Suprapubic skin (tissue), 4 donors: ENCODE data around the gene ASB9. TPM values are rescaled to one million over a fixed set of nuclear protein-coding genes. Genes with fewer than 3 reads are reported as not detected.
A peak's percentile ranks its signal among the peaks of the same experiment; 100 is the strongest.

Experiments used
- DNase-seq, 2 donors: peaks; one replicate each; pipeline ENCODE4 v3.0.0-alpha.2; 2019; ENCODE audit warnings: low spot score in 2 of 2
- H3K27ac ChIP-seq: fragments of 200-600 bp; sonication (generic); one replicate; pipeline ENCODE4 v1.5.1; 2019
- H3K27me3 ChIP-seq: fragments of 200-600 bp; sonication (generic); one replicate; pipeline ENCODE4 v1.5.1; 2019
- H3K36me3 ChIP-seq: fragments of 200-600 bp; sonication (generic); one replicate; pipeline ENCODE4 v1.5.1; 2019
- H3K4me1 ChIP-seq: fragments of 200-600 bp; sonication (generic); one replicate; pipeline ENCODE4 v1.5.1; 2019
- H3K4me3 ChIP-seq: fragments of 200-600 bp; sonication (generic); one replicate; pipeline ENCODE4 v1.5.1; 2019; ENCODE audit warnings: mild to moderate bottlenecking
- H3K9me3 ChIP-seq: fragments of 200-600 bp; sonication (generic); one replicate; pipeline ENCODE4 v1.5.1; 2019
- EP300 ChIP-seq: sonication (generic); formaldehyde crosslinking; IDR thresholded peaks from one replicate; pipeline ENCODE4 v1.6.1; 2017; ENCODE audit warnings: antibody characterized with exemption
- POLR2A ChIP-seq, 2 donors: fragments of 450-650 bp; IDR thresholded peaks; one replicate each; pipeline ENCODE4 v1.6.1; 2017; ENCODE audit warnings: antibody characterized with exemption in 2 of 2, mild to moderate bottlenecking in 2 of 2, moderate library complexity in 2 of 2
- POLR2AphosphoS5 ChIP-seq, 3 donors: sonication (generic); formaldehyde crosslinking; IDR thresholded peaks; one replicate each; pipeline ENCODE4 v1.6.1; 2017; ENCODE audit warnings: antibody characterized with exemption in 3 of 3
- WGBS: methylation state at CpG from one replicate; pipeline ENCODE4 v1.1.5; 2018; 5-methylcytosine and 5-hydroxymethylcytosine counted together
- total RNA-seq, 4 donors: library from RNA; depleted of rRNA; stranded (reverse); fragments of >200 nt; gene quantifications; one replicate each; pipeline ENCODE4 v1.1.0, GENCODE V29; 2016
- TF ChIP-seq, protein P1 (sequence below), 2 donors: fragments of 200-600 bp in 1 of 2; fragments of 450-650 bp in 1 of 2; sonication (generic) in 1 of 2; IDR thresholded peaks; one replicate each; pipeline ENCODE4 v1.5.1; 2016 to 2019; ENCODE audit warnings: antibody characterized with exemption in 2 of 2, mild to moderate bottlenecking in 1 of 2, moderate library complexity in 1 of 2

Gene ASB9
- total RNA-seq, 4 donors from 2014 or later: 0.49 to 3.6 (median 1.3) TPM

DNA sequence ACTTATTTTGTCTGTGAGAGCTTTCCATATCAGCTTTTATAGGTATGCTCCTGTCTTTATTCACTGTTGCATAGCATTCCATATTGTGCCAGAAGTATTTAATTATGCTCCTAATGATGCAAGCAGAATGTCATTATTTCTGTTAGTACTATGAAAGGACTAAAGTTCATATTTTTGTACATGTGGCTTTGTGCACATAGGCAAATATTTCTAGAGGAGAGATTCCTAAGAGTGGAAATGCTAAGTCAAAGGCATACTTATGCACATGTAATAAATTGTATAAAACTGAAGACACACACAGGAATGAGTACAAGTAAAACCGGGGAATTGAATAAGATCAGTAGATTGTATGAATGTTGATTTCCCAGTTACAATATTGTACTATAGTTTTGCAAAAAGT, 1.9 kb upstream of the ASB9 start:
- peaks cover 6% of the 10 kb centered on the region for H3K4me1 ChIP-seq
- TF ChIP-seq, protein P1, sequence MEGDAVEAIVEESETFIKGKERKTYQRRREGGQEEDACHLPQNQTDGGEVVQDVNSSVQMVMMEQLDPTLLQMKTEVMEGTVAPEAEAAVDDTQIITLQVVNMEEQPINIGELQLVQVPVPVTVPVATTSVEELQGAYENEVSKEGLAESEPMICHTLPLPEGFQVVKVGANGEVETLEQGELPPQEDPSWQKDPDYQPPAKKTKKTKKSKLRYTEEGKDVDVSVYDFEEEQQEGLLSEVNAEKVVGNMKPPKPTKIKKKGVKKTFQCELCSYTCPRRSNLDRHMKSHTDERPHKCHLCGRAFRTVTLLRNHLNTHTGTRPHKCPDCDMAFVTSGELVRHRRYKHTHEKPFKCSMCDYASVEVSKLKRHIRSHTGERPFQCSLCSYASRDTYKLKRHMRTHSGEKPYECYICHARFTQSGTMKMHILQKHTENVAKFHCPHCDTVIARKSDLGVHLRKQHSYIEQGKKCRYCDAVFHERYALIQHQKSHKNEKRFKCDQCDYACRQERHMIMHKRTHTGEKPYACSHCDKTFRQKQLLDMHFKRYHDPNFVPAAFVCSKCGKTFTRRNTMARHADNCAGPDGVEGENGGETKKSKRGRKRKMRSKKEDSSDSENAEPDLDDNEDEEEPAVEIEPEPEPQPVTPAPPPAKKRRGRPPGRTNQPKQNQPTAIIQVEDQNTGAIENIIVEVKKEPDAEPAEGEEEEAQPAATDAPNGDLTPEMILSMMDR (IDR thresholded peaks at IDR 0.05): no peak
- no peak for TF ChIP-seq POLR2AphosphoS5 (IDR thresholded peaks at IDR 0.05)
- TF ChIP-seq EP300: no peak
- TF ChIP-seq POLR2A (IDR thresholded peaks at IDR 0.05): no peak
- no peaks in the 10 kb centered on the region for H3K9me3 ChIP-seq
- H3K4me3 ChIP-seq: no peak overlapping the region
- no peak for DNase-seq
- H3K36me3 ChIP-seq: no peaks in the 10 kb centered on the region
- WGBS: 84% methylated on average over 1 of the region's 1 CpG
- no peak overlapping the region for H3K27ac ChIP-seq
- H3K27me3 ChIP-seq: no peaks in the 10 kb centered on the region

DNA sequence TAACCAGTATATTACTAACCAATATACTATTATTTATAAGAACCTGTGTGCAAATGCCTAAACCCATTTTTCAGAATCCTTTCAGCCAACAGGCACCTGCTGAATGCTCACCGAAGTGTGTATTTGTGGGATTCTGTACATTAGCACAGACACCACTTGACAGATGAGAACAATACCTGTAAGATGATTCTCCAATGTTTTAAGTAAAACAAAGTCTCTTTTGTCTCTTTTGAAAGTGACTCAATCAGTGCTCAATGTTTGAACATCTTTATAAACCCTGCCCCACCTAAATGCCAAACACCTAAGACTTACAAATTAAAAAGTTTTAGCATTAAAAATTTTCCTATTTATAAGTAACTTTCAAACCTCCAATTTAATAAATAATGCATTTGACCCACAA, 763 bp downstream of the ASB9 start:
- H3K27me3 ChIP-seq: no peaks in the 10 kb centered on the region
- peaks cover 6% of the 10 kb centered on the region for H3K4me1 ChIP-seq
- H3K4me3 ChIP-seq: no peak overlapping the region
- no peak overlapping the region for H3K27ac ChIP-seq
- no peak for DNase-seq
- no peaks in the 10 kb centered on the region for H3K9me3 ChIP-seq
- TF ChIP-seq POLR2AphosphoS5 (IDR thresholded peaks at IDR 0.05): no peak
- TF ChIP-seq EP300: no peak
- no peak for TF ChIP-seq POLR2A (IDR thresholded peaks at IDR 0.05)
- no peaks in the 10 kb centered on the region for H3K36me3 ChIP-seq
- WGBS: 86% methylated on average over 1 of the region's 1 CpG

DNA sequence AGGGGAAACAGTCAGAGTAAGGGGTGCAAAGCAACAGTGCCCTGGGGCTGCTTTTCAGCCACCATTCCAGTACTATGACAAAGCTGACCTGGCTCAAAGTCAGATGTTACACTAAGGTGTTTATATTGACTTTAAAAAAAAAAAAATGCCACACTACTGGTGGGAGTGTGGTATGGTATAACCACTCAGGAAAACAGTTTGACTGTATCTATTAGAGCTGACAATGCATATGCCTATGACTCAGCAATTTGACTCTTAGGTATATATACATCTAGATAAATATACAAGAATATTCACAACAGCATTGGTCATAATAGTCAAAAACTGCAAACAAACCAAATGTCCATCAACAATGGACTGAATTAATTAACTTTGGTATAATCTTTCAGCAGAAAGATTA, 15.0 kb downstream of the ASB9 start:
- Histone ChIP-seq H3K27ac (no peak overlapping the region), H3K27me3 (no peaks in the 10 kb centered on the region), H3K4me3 (no peak overlapping the region), H3K4me1 (no peaks in the 10 kb centered on the region), H3K9me3 (no peaks in the 10 kb centered on the region), H3K36me3 (no peaks in the 10 kb centered on the region)
- TF ChIP-seq, protein P1 (IDR thresholded peaks at IDR 0.05): no peak
- TF ChIP-seq POLR2AphosphoS5 (IDR thresholded peaks at IDR 0.05): no peak
- no peak for TF ChIP-seq EP300
- TF ChIP-seq POLR2A (IDR thresholded peaks at IDR 0.05): no peak
- no peak for DNase-seq

DNA sequence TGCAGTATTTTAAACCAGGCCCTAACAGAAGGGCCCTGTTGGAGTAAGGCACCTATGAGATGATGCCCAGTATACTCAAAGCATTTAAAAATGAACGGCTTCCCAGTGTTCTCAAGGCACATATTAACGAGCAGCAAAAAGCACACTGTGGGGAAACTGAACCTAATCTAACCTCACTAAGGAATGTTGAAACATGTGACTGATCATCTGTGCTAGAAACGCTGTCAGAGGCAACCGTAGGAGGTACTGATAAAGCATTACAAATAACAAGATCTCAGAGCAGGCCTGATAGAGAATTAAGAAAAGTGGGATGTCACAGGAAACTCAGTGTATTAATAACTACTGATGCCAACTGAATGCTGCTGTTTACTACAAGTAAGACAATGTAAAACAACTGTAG, 24.0 kb downstream of the ASB9 start:
- WGBS: 55% methylated on average over 4 of the region's 4 CpGs
- TF ChIP-seq POLR2A (IDR thresholded peaks at IDR 0.05) (no peak), EP300 (no peak)
- TF ChIP-seq, protein P1 (IDR thresholded peaks at IDR 0.05): no peak
- no peaks in the 10 kb centered on the region for H3K9me3 ChIP-seq
- no peaks in the 10 kb centered on the region for H3K27me3 ChIP-seq
- no peaks in the 10 kb centered on the region for H3K4me1 ChIP-seq
- no peak overlapping the region for H3K4me3 ChIP-seq
- no peaks in the 10 kb centered on the region for H3K36me3 ChIP-seq
- DNase-seq: no peak
- H3K27ac ChIP-seq: no peak overlapping the region

DNA sequence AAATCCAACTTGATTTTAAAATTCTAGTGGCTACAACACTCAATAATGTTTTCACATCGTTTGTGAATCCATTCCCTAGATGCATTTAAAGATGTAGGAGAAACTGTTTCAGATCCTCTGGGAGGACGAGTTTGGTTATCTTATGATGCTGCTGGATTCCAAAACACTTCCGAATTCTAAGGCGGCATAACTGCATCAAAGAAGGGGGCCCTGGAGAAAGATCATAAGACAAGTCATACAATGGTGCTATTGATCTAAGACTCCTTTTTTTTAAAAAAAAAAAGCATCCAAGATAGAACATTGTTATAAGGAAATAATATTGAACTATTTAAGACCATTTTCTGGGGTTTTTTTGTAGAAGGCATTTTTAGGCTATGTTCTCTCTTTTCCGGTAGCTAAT, 25.5 kb downstream of the ASB9 start:
- Histone ChIP-seq H3K4me3 (no peak overlapping the region), H3K27ac (no peak overlapping the region), H3K4me1 (no peaks in the 10 kb centered on the region), H3K36me3 (no peaks in the 10 kb centered on the region), H3K9me3 (no peaks in the 10 kb centered on the region), H3K27me3 (no peaks in the 10 kb centered on the region)
- no peak for TF ChIP-seq POLR2AphosphoS5 (IDR thresholded peaks at IDR 0.05)
- DNase-seq: no peak
- WGBS: 65% methylated on average over 5 of the region's 5 CpGs

DNA sequence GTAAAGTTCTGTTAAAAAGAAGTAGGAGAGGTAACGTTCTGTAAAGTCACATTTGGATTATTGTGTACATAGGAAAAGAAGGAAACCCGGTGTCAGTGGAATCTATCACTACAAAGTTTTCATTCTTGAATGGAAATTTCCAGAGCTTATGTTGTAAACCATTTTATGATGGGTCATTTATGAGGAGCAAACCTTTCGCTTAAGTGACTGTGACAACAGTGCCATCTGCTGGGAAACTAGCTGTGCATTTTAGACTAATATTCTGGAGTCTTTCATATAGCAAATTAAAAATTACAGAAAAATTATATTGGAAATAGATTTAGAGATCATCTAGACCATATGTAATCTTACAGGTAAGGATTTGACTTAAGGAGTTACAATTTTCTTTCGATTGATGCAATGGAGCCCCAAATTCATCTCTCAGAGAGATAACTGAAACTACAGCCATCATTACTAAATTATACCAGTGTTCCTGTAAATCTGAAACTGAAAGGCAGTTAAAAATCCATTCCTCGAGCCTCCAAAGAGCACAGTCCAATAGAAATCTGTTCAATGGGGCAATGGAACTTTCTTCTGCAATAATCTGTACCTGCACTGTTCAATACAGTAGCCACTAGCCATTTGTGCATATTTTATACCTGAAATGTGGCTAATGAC, 26.9 kb downstream of the ASB9 start:
- H3K27me3 ChIP-seq: no peaks in the 10 kb centered on the region
- H3K36me3 ChIP-seq: no peaks in the 10 kb centered on the region
- no peak overlapping the region for H3K4me3 ChIP-seq
- no peak for DNase-seq
- H3K4me1 ChIP-seq: no peaks in the 10 kb centered on the region
- H3K27ac ChIP-seq: no peak overlapping the region
- H3K9me3 ChIP-seq: no peaks in the 10 kb centered on the region
- WGBS: 11% methylated on average over 5 of the region's 5 CpGs
- TF ChIP-seq POLR2AphosphoS5 (IDR thresholded peaks at IDR 0.05): no peak
- TF ChIP-seq, protein P1 (IDR thresholded peaks at IDR 0.05): peak; percentile 18 to 34
